Muscle of leg (tissue), 11 donors: ENCODE data around the gene BAZ2B. TPM values are rescaled to one million over a fixed set of nuclear protein-coding genes. Genes with fewer than 3 reads are reported as not detected.
A peak's percentile ranks its signal among the peaks of the same experiment; 100 is the strongest.

Source experiments
- DNase-seq: peaks from one replicate; pipeline ENCODE4 v3.0.0; 2013
- H3K27ac ChIP-seq: one replicate; pipeline ENCODE4 v1.5.1; 2013; ENCODE audit warnings: mild to moderate bottlenecking, low read length, control low read depth
- H3K27me3 ChIP-seq: one replicate; pipeline ENCODE4 v1.6.1; 2013; ENCODE audit warnings: low read length; ENCODE audit not compliant: control insufficient read depth, insufficient read depth
- H3K36me3 ChIP-seq: one replicate; pipeline ENCODE4 v1.6.1; 2013; ENCODE audit warnings: low read length; ENCODE audit not compliant: control insufficient read depth, insufficient read depth
- H3K4me1 ChIP-seq: one replicate; pipeline ENCODE4 v1.6.1; 2013; ENCODE audit warnings: low read length; ENCODE audit not compliant: control insufficient read depth, insufficient read depth
- H3K4me3 ChIP-seq: one replicate; pipeline ENCODE4 v1.5.1; 2013; ENCODE audit warnings: low read length, control low read depth
- H3K9me3 ChIP-seq: replicated peaks from 2 replicates; pipeline ENCODE4 v1.6.1; 2013; ENCODE audit warnings: low read depth, low read length; ENCODE audit not compliant: control insufficient read depth
- WGBS: methylation state at CpG from one replicate; pipeline ENCODE4 v1.1.5; 2013; ENCODE audit warnings: missing lambda C conversion rate; ENCODE audit not compliant: insufficient coverage; 5-methylcytosine and 5-hydroxymethylcytosine counted together
- polyA plus RNA-seq, 8 donors: library from polyadenylated mRNA; unstranded; fragments of 120-200 nt; gene quantifications; one replicate each; pipeline versions ENCODE4 v1.2.1 to v1.2.3, GENCODE V29; 2013; ENCODE audit warnings: inconsistent platforms in 1 of 8, low replicate concordance in 1 of 8; ENCODE audit not compliant: insufficient read length in 8 of 8, insufficient read depth in 1 of 8
- total RNA-seq: library from RNA; stranded (reverse); fragments of 120-200 nt; gene quantifications from one replicate; pipeline ENCODE4 v1.2.4, GENCODE V29; 2013

Gene BAZ2B
- total and polyA plus RNA-seq, 9 donors = 20.8 to 60.5 (median 33.6) TPM

DNA sequence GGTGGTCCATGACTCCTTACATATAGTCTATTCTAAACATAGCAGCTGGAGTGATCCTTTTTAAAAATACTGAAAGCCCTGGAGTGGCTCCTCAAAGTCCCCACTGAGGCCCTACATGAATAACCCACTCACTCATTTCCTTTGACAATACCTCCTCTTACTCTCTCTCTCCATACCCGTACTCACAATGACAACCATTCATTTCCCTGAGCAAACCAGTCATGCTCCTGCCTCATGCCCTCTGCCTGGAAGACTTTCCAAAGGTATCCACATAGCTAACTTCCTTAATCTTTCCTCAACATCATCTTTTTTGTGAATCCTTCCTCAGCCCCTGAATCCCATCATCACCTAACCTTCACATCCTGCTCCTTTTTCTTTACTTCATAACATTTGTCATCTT lies 102.6 kb downstream of the BAZ2B start:
- no peak for DNase-seq
- H3K9me3 ChIP-seq = no peaks in the 10 kb centered on the region
- H3K27ac ChIP-seq = no peak overlapping the region
- no peaks in the 10 kb centered on the region for H3K36me3 ChIP-seq
- no peaks in the 10 kb centered on the region for H3K4me1 ChIP-seq
- no peaks in the 10 kb centered on the region for H3K27me3 ChIP-seq
- no peak overlapping the region for H3K4me3 ChIP-seq
- 89% methylated on average over 1 of the region's 1 CpG for WGBS

DNA sequence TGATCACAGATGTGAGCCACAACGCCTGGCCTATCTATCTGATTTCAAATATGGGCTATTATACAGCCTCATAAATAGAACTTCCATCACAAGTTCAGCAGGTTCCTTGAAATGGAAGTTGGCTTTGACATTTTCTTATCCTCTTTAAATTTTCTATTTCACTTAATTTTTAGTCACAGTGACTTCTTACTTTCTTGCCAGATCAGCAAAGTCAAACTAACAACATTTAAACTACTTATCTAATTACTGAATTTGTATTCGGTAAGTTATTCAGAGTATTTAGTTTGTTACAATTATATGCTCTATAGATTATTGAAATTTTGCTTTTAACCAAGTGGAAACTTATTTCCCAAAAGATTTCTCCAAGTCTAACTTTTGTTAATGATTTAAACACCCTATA lies 108.2 kb downstream of the BAZ2B start:
- no CpG with 5 or more reads among the region's 2 CpGs for WGBS
- no peaks in the 10 kb centered on the region for H3K4me1 ChIP-seq
- no peaks in the 10 kb centered on the region for H3K27me3 ChIP-seq
- no peaks in the 10 kb centered on the region for H3K9me3 ChIP-seq
- H3K36me3 ChIP-seq = no peaks in the 10 kb centered on the region
- DNase-seq = no peak
- H3K4me3 ChIP-seq = no peak overlapping the region
- no peak overlapping the region for H3K27ac ChIP-seq

DNA sequence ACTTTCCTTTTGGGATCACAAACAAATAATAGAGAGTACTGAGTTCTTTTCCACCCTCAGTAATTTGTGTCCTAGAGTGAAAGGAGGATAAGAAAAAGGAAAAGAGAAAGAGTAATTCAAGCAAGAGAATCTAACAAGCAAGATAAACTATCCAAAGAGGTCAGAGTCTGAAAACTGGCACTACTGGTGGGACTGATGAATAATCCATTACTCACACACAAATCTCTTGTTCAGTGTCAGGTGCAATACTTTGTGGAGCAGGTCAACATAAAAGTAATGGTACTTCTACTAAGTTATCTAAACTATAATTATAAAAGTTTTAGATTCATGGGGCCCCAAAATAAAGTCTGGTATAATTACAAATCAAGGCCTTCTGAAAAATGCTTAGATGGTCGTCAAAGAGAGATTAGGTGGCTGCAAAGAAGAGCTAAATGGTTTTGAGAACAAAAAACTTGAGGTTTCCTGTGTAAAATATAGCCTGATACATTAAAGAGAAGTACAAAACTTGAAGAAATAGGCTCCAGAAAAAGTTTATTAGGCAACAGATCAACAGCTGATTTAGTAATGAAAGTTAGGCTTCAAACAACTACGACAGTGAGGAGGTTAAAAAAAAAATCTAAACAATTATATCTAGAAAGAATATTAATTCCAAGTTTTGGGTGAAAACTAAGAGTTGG lies 109.4 kb downstream of the BAZ2B start:
- Histone ChIP-seq H3K4me1 (no peaks in the 10 kb centered on the region), H3K27ac (no peak overlapping the region), H3K27me3 (no peaks in the 10 kb centered on the region), H3K9me3 (no peaks in the 10 kb centered on the region), H3K4me3 (no peak overlapping the region), H3K36me3 (no peaks in the 10 kb centered on the region)
- DNase-seq = no peak
- WGBS = no CpG with 5 or more reads among the region's 2 CpGs

DNA sequence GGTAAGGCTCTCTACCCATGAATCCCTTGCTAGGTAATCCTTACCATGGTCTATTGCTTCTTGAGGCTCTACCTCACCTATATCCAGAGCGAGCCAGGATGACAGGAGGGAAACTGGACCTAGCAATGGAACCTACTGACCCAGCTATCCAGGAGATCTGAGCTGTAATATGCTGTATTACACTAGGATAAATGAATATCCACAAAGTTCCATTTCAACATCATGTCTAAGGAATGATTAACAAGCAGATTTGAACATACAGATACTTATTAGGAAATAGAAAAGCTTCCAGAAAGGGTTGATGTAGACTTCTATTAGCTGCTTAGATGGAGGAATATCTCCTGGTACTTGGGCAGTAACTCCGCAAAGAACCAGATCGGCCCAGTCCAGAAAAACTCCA lies 110.1 kb downstream of the BAZ2B start:
- WGBS = no CpG with 5 or more reads among the region's 3 CpGs
- Histone ChIP-seq H3K36me3 (no peaks in the 10 kb centered on the region), H3K27me3 (no peaks in the 10 kb centered on the region), H3K4me1 (no peaks in the 10 kb centered on the region), H3K27ac (no peak overlapping the region), H3K9me3 (peaks cover under 1% of the 10 kb centered on the region), H3K4me3 (no peak overlapping the region)
- DNase-seq = no peak

DNA sequence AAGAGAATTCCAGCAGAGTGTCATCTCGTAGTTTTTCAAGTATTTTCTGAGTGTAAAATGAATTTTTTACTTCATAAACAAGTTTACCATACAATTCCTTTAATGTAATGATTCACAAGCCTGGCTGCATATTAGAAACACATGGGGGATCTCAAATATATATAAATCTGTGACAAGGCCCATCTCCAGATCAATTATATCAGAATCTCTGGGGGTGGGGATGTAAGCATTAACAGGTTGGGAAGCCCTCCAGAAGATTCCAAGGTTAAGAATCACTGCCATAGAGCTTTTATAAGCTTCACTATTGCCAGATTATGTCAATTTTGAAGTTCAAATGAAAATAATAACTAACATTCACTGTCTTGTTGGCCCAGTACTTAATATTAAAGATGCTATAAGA lies 111.2 kb downstream of the BAZ2B start:
- no peaks in the 10 kb centered on the region for H3K36me3 ChIP-seq
- H3K4me1 ChIP-seq = no peaks in the 10 kb centered on the region
- WGBS = no CpG with 5 or more reads among the region's 1 CpG
- H3K27ac ChIP-seq = no peak overlapping the region
- H3K27me3 ChIP-seq = no peaks in the 10 kb centered on the region
- DNase-seq = peak; percentile 32
- no peak overlapping the region for H3K4me3 ChIP-seq
- H3K9me3 ChIP-seq = peaks cover 4% of the 10 kb centered on the region

DNA sequence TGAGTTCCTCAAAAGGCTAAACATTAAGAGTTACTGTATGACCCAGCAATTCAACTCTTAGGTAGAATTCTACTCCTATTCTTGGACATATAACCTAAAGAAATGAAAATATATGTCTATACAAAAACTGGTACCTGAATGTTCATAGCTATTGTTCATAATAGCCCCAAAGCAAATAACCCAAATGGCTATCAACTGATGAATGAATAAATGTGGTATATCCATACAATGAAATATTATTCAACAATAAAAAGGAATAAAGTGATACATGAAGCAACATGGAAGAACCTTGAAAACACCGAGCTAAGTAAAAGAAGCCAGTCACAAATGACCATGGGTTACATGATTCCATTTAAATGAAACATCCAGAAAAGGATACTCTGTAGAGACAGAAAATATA lies 114.6 kb downstream of the BAZ2B start:
- Histone ChIP-seq H3K9me3 (peaks cover 4% of the 10 kb centered on the region), H3K4me3 (no peak overlapping the region), H3K36me3 (no peaks in the 10 kb centered on the region), H3K4me1 (no peaks in the 10 kb centered on the region), H3K27me3 (no peaks in the 10 kb centered on the region), H3K27ac (no peak overlapping the region)
- DNase-seq = no peak
- WGBS = no CpG with 5 or more reads among the region's 1 CpG

DNA sequence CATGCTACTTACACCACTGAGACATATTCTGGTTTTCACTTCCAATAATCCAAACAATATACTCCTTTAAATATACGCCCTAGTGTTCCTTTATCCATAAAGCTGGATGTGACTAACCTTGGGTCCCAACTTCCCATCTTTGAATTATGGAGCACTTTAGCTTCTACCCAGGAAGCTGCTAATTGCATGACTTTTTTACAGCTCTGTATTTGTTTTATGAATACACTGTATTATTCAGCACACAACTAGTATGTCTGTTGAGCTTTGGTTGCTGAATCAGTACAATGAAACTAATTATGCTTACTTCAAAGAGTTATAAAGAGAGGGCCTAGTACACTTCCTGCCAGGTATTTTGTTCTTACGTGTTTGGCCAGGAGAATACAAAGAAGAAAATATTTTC lies 118.5 kb downstream of the BAZ2B start:
- H3K36me3 ChIP-seq = no peaks in the 10 kb centered on the region
- DNase-seq = no peak
- H3K4me1 ChIP-seq = no peaks in the 10 kb centered on the region
- H3K27me3 ChIP-seq = no peaks in the 10 kb centered on the region
- H3K9me3 ChIP-seq = peaks cover 4% of the 10 kb centered on the region
- no peak overlapping the region for H3K27ac ChIP-seq
- no peak overlapping the region for H3K4me3 ChIP-seq
- no CpG with 5 or more reads among the region's 2 CpGs for WGBS

DNA sequence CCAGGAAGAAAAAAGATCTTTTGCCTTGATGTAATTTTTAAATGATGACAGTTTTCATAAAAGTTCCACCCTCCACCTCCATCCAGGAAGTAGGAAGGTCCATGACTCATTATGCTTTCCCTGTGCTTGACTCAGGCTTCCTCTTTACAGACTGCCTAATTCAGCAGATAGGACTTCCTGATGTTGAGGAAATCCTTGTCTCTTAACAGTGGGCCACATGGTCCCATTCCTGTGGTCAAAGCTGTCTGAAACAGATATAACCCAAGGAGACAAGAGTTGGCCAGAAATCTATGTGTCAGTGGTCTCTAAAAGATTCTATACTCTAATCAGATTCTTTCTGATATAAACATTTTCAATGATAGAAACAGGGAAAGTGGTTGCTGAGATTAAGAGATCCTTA lies 119.1 kb downstream of the BAZ2B start:
- Histone ChIP-seq H3K36me3 (no peaks in the 10 kb centered on the region), H3K4me3 (no peak overlapping the region), H3K9me3 (peaks cover 4% of the 10 kb centered on the region), H3K4me1 (no peaks in the 10 kb centered on the region), H3K27me3 (no peaks in the 10 kb centered on the region), H3K27ac (no peak overlapping the region)
- DNase-seq = peak; percentile 75

DNA sequence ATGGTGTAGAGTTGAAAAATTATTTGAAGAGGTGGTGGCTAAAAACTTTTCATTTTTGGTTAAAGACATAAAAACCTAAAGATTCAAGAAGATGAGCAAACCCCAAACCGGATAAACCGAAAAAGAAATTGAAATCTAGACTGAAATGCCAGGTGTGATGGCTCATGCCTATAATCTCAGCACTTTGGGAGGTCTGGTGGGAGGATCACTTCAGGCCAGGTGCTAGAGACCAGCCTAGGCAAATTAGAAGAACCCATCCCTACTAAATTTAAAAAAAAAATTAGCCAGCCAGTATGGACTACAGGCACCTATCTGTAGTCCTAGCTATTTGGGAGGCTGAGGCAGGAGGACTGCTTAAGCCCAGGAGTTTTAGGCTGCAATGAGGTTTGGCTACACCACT lies 126.9 kb downstream of the BAZ2B start:
- Histone ChIP-seq H3K9me3 (no peaks in the 10 kb centered on the region), H3K27ac (no peak overlapping the region), H3K36me3 (no peaks in the 10 kb centered on the region), H3K4me3 (no peak overlapping the region), H3K27me3 (no peaks in the 10 kb centered on the region), H3K4me1 (no peaks in the 10 kb centered on the region)
- no peak for DNase-seq
- 90% methylated on average over 2 of the region's 2 CpGs for WGBS

DNA sequence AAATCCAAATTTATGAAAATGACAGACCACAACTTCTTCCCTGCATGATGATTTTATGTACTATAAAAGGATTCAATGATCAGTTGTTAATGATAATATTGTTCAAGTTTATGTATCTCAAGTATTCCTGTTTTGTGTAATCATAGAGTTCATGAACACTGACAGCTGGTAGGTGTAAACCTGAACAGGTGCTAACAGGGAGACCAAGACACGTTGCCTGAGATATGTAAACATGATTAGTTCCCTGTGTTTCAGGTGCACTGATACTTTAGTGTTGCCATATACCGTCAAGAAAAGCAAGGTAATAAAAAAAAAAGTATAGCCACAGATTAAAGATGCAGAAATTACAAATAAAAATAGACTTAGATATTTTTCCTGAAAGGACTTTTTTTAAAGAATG lies 131.8 kb downstream of the BAZ2B start:
- WGBS = no CpG with 5 or more reads among the region's 2 CpGs
- H3K9me3 ChIP-seq = no peaks in the 10 kb centered on the region

DNA sequence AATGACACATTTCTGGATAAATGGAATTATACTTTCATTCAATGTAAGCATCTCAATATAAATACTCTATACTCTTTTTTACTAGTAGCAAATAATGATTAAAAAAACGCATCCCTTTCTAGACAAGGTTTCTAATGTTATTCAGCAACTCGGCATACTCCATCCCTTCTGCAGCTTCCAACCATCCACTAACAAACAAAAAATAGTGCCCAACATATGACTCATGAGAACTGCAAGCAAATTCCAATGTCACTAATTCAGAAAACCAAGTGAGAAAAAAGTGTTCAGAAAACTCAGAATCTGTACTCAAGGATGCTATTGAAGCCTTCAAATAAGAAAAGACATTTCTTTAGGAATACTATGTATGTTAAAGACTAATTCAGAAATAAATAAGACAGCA lies 140.0 kb downstream of the BAZ2B start:
- no peaks in the 10 kb centered on the region for H3K9me3 ChIP-seq
- DNase-seq = no peak
- H3K27ac ChIP-seq = no peak overlapping the region
- H3K36me3 ChIP-seq = peaks cover 15% of the 10 kb centered on the region
- H3K27me3 ChIP-seq = no peaks in the 10 kb centered on the region
- WGBS = 100% methylated on average over 1 of the region's 2 CpGs
- H3K4me1 ChIP-seq = no peaks in the 10 kb centered on the region
- H3K4me3 ChIP-seq = no peak overlapping the region

More for the DNA sequence above, 131.8 kb downstream of the BAZ2B start:
- no peaks in the 10 kb centered on the region for H3K36me3 ChIP-seq
- no peaks in the 10 kb centered on the region for H3K4me1 ChIP-seq
- no peak for DNase-seq
- no peak overlapping the region for H3K27ac ChIP-seq
- H3K4me3 ChIP-seq = no peak overlapping the region
- no peaks in the 10 kb centered on the region for H3K27me3 ChIP-seq
